ENCODE results near the gene LGALS4.
A peak's percentile ranks its signal among the peaks of the same experiment; 100 is the strongest.
"Not testable (repeated sequence)": the region's sequence is repeated elsewhere in the genome, so short reads cannot be mapped to it uniquely, and the experiment has no call there.

LGALS4 gene

GRCh38 chr19:38812841-38813320, at the start of gene LGALS4:
TSS of gene LGALS4 (minus strand) at chr19:38812945. CDS start at chr19:38812886, 59 bp downstream.
- no peak for DNase-seq (ENCODE audit: low read depth)

- no peak for DNase-seq (ENCODE audit: low read depth)
Measured at GRCh38 chr19:38861368-38861767, 48.6 kb upstream of the LGALS4 start.

GRCh38 chr19:38859631-38860204, 47.0 kb upstream of the LGALS4 start:
- not testable (repeated sequence) for DNase-seq (ENCODE audit: low read depth)

- no peak for DNase-seq (ENCODE audit: low read depth)
Measured at GRCh38 chr19:38856813-38857212, 44.1 kb upstream of the LGALS4 start.

- not testable (repeated sequence) for DNase-seq (ENCODE audit: low read depth)
Measured at GRCh38 chr19:38855751-38856150, 43.0 kb upstream of the LGALS4 start.

- not testable (repeated sequence) for DNase-seq (ENCODE audit: low read depth)
Measured at GRCh38 chr19:38854961-38855360, 42.2 kb upstream of the LGALS4 start.

- DNase-seq (ENCODE audit: low read depth): no peak
Measured at GRCh38 chr19:38853214-38853613, 40.5 kb upstream of the LGALS4 start.

- peak; percentile 52 for DNase-seq (ENCODE audit: low read depth)
Measured at GRCh38 chr19:38852231-38853044, 39.7 kb upstream of the LGALS4 start.

- DNase-seq (ENCODE audit: low read depth): peak; percentile 79
Measured at GRCh38 chr19:38851622-38852230, 39.0 kb upstream of the LGALS4 start.

GRCh38 chr19:38850976-38851621, 38.4 kb upstream of the LGALS4 start:
- DNase-seq (ENCODE audit: low read depth): no peak

- no peak for DNase-seq (ENCODE audit: low read depth)
Measured at GRCh38 chr19:38850436-38850975, 37.8 kb upstream of the LGALS4 start.

GRCh38 chr19:38849860-38850435, 37.2 kb upstream of the LGALS4 start, which contains the start of gene HNRNPL:
TSS of gene HNRNPL (minus strand) at chr19:38849986. CDS start at chr19:38849966, 20 bp downstream.
- peak; percentile 99 for DNase-seq (ENCODE audit: low read depth)

GRCh38 chr19:38849147-38849859, 36.6 kb upstream of the LGALS4 start:
- DNase-seq (ENCODE audit: low read depth): peak; percentile 98

- no peak for DNase-seq (ENCODE audit: low read depth)
Measured at GRCh38 chr19:38848299-38849146, 35.8 kb upstream of the LGALS4 start.

GRCh38 chr19:38846097-38846496, 33.4 kb upstream of the LGALS4 start:
- no peak for DNase-seq (ENCODE audit: low read depth)

GRCh38 chr19:38845374-38846024, 32.8 kb upstream of the LGALS4 start:
- no peak for DNase-seq (ENCODE audit: low read depth)

GRCh38 chr19:38844093-38844686, 31.4 kb upstream of the LGALS4 start:
- DNase-seq (ENCODE audit: low read depth): no peak

GRCh38 chr19:38843175-38843758, 30.5 kb upstream of the LGALS4 start:
- no peak for DNase-seq (ENCODE audit: low read depth)

Measured in activated gamma-delta T cell treated with anti-CD3 and anti-CD28 coated beads, Interleukin-2, amount 50 U/mL, for 16 hours (primary cell).